Measurements from ENCODE around the gene FRMD8.

FRMD8 gene

GRCh38 chr11:65415499-65416340 lies 29.3 kb downstream of the FRMD8 start:
- no peak for DNase-seq

- peak; percentile 86 for DNase-seq
These were observed 29.9 kb downstream of the FRMD8 start for GRCh38 chr11:65416341-65416824.

- peak; percentile 28 for DNase-seq
These were observed 30.6 kb downstream of the FRMD8 start for GRCh38 chr11:65416841-65417701.

- peak; percentile 28 for DNase-seq
These were observed 31.4 kb downstream of the FRMD8 start for GRCh38 chr11:65417702-65418430.

DNA sequence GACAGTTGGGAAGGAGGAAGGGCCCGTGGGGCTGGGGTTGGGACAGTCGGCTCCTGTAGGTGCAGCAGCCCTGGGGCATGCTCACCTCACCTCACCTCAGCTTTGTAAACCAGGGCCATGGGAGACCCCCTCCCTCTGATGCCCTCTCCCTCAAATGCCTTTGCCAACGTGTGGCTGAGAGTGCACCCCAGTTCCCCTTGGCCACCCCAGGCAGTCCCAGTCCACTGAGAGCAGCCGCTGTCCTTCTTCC lies 31.9 kb downstream of the FRMD8 start:
- no peak for DNase-seq

- DNase-seq = peak; percentile 76
These were observed 32.4 kb downstream of the FRMD8 start for GRCh38 chr11:65418681-65419459.

DNA sequence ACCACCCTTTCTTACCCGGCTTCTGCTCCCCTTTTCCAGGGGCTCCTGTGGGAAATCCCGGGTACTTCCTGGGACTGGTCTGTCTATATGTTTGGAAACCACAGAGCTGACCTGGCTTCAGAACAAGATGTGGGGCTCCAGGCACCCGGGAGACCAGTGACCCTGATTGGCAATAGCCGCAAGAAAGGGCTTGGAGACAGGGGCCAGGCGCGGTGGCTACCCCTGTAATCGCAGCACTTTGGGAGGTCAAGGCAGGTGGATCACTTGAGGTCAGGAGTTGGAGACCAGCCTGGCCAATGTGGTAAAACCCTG lies 33.0 kb downstream of the FRMD8 start:
- DNase-seq = no peak

GRCh38 chr11:65419772-65420481 lies 33.5 kb downstream of the FRMD8 start:
- DNase-seq = peak; percentile 64

- no peak for DNase-seq
These were observed 34.1 kb downstream of the FRMD8 start for GRCh38 chr11:65420506-65420905.

DNA sequence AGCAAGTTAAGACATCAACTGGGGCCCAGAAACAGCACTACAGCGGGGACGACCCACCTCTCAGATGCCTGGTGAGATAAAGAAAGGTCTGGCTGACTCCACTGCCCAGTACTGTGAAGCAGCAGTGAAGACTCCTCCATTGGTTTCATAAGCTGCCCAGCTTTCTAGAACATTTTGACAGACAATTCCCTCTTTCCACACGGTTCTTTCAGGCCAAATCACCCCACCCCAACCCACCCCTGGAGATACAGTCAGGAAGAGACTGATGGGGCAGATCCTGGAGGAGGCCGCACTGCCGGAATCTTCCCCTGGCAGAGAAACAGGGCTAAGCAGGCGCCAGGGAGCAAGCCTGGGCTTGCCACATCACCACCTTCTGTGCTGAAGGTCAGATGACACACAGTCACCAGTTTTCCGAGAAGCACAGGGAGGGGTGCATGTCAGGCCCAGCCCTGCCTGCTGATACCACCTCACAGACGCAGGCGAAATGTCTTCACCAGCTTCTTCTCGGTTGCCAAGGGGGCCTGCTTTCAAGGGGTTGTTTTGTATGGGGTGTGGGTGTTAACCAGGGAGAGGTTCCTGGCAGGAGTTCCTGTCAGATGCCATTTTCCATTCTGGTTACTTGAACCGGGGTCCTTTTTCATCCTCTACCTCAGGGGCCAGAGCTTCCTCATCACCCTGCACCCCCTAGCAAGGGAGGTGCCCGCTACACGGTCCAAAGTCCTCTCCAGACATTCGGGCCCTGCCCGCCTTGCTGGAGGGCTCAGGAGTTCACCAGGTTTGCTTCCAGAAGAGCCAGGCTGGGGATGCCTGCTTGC lies 34.7 kb downstream of the FRMD8 start:
- DNase-seq = peak; percentile 82

DNA sequence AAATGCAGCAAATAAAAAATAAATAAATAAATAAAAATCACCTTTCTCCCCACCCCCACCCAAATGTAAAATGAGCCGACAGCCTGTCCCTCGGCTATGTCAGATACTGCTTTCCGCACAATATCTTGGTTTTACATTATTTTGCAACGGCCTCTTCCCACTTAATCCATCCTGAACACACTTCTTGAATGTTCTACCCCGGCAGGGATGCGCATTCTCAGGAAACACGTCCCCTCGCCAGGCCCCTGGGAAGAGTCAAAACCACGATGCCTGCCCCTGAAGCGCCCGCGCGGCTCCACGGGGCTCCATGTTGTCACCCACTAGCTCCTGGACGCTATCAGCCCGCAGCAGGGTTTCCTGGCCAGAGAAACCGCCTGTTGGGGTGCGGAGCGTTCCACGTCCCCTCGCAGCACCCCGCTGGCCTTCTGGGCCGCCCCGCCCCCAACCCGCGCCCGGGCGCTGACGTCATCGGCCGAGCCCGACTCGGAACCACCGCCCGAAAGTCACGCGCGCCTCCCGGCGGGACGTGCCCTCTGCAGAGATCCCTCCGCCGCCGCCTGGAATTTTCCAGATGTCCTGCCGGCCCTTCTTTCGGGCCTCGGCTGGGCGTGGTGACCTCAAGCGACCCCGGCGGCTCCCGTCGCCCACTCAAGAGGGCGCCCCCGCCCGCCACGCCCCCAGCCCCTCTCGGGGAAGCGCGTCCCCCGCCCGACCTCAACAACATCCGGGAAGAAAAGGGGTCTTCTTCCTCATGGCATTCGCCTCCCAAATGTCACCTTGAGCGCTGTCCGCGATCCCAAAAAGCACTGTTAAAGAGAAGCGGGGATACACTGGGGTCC lies 35.6 kb downstream of the FRMD8 start:
- DNase-seq = peak; percentile 83

GRCh38 chr11:65422633-65423515 lies 36.4 kb downstream of the FRMD8 start, which contains the start of gene NEAT1:
Gene NEAT1, plus strand, starts transcription at chr11:65422798.
- peak; percentile 87 for DNase-seq

- DNase-seq = no peak
These were observed 37.2 kb downstream of the FRMD8 start for GRCh38 chr11:65423516-65424204.

DNA sequence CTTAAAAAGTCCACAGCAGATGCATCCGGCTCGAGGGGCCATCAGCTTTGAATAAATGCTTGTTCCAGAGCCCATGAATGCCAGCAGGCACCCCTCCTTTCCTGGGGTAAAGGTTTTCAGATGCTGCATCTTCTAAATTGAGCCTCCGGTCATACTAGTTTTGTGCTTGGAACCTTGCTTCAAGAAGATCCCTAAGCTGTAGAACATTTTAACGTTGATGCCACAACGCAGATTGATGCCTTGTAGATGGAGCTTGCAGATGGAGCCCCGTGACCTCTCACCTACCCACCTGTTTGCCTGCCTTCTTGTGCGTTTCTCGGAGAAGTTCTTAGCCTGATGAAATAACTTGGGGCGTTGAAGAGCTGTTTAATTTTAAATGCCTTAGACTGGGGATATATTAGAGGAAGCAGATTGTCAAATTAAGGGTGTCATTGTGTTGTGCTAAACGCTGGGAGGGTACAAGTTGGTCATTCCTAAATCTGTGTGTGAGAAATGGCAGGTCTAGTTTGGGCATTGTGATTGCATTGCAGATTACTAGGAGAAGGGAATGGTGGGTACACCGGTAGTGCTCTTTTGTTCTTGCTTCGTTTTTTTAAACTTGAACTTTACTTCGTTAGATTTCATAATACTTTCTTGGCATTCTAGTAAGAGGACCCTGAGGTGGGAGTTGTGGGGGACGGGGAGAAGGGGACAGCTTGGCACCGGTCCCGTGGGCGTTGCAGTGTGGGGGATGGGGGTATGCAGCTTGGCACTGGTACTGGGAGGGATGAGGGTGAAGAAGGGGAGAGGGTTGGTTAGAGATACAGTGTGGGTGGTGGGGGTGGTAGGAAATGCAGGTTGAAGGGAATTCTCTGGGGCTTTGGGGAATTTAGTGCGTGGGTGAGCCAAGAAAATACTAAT lies 38.0 kb downstream of the FRMD8 start:
- peak; percentile 36 for DNase-seq

DNA sequence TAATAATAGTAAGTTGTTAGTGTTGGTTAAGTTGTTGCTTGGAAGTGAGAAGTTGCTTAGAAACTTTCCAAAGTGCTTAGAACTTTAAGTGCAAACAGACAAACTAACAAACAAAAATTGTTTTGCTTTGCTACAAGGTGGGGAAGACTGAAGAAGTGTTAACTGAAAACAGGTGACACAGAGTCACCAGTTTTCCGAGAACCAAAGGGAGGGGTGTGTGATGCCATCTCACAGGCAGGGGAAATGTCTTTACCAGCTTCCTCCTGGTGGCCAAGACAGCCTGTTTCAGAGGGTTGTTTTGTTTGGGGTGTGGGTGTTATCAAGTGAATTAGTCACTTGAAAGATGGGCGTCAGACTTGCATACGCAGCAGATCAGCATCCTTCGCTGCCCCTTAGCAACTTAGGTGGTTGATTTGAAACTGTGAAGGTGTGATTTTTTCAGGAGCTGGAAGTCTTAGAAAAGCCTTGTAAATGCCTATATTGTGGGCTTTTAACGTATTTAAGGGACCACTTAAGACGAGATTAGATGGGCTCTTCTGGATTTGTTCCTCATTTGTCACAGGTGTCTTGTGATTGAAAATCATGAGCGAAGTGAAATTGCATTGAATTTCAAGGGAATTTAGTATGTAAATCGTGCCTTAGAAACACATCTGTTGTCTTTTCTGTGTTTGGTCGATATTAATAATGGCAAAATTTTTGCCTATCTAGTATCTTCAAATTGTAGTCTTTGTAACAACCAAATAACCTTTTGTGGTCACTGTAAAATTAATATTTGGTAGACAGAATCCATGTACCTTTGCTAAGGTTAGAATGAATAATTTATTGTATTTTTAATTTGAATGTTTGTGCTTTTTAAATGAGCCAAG lies 38.9 kb downstream of the FRMD8 start:
- DNase-seq = peak; percentile 73
